ENCODE results near the gene SYCE3.

DNA sequence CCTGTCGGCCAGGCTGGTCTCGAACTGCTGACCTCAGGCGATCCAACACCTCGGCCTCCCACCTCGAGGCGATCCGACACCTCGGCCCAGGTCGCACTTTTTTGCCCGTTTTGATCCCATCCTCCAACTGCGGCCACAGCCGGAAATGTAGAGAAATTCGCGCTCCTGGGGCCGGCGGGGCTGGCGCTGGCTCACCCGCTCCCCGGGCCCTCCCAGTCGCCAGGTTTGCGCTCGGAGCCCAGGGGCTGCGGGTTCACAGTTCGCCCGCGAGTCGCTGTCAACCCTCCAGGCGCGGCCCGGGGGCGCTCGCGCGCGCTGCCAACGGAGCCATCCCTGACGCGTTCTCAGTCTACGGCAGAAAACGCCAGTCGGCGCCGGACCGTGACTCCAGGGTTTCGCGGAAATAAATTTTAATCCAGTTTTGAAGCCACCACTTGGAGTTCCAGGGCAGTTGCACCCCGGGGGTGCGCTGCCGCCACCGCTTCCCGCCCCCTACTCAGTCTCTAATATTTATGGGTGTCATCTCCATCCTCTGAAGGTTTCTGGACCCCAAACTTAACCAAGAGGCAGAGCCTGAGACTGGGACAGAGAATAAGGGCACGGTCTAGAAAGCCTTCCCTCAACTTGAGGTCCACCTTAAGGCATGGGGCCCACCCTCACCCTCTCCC, 18.5 kb downstream of the SYCE3 start:
- TF ChIP-seq YY1 (IDR thresholded peaks at IDR 0.05; ENCODE audit: insufficient read depth, insufficient read length) (no peak), SUZ12 (IDR thresholded peaks at IDR 0.05; ENCODE audit: extremely low read depth, insufficient read depth, insufficient read length) (no peak), ZNF274 (IDR thresholded peaks at IDR 0.05; ENCODE audit: low read depth, low read length) (no peak)

All from NT2/D1 (cell line).